ENCODE data around the gene TMCO4. TPM values are rescaled to one million over a fixed set of nuclear protein-coding genes. Genes with fewer than 3 reads are reported as not detected.

Gene TMCO4
- total RNA-seq, 1 donor from 2014 or later = 4.1 TPM

DNA sequence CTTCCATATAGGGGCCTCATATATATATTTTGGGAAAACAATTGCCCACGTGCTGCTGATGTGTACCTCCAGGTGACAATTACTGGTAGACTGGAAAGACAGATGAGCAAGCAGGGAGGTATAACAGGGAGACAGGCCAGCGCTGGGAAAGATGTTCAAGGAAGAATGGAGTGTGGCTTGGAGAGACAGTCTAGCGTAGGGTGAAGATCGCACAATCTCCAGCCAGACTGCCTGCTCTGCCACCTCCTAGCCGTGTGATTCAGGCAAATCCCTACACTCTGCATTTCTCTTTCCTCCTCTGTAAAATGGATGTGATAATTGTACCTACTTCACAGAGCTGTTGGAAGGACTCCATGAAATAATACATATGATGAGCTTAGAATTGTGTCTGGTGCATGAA is 66.1 kb downstream of the TMCO4 start:
- Mint-ChIP-seq H3K4me3 (ENCODE audit: unreplicated experiment) (no peak overlapping the region), H3K27me3 (ENCODE audit: unreplicated experiment) (peaks cover 6% of the 10 kb centered on the region), H3K27ac (ENCODE audit: unreplicated experiment) (no peak overlapping the region), H3K36me3 (ENCODE audit: low read depth, unreplicated experiment) (peaks cover 3% of the 10 kb centered on the region), H3K4me1 (ENCODE audit: unreplicated experiment) (no peaks in the 10 kb centered on the region), H3K9me3 (ENCODE audit: unreplicated experiment) (no peaks in the 10 kb centered on the region)
- TF ChIP-seq, protein P1, sequence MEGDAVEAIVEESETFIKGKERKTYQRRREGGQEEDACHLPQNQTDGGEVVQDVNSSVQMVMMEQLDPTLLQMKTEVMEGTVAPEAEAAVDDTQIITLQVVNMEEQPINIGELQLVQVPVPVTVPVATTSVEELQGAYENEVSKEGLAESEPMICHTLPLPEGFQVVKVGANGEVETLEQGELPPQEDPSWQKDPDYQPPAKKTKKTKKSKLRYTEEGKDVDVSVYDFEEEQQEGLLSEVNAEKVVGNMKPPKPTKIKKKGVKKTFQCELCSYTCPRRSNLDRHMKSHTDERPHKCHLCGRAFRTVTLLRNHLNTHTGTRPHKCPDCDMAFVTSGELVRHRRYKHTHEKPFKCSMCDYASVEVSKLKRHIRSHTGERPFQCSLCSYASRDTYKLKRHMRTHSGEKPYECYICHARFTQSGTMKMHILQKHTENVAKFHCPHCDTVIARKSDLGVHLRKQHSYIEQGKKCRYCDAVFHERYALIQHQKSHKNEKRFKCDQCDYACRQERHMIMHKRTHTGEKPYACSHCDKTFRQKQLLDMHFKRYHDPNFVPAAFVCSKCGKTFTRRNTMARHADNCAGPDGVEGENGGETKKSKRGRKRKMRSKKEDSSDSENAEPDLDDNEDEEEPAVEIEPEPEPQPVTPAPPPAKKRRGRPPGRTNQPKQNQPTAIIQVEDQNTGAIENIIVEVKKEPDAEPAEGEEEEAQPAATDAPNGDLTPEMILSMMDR (IDR thresholded peaks at IDR 0.05; ENCODE audit: unreplicated experiment) = no peak
- DNase-seq (ENCODE audit: low spot score) = no peak

DNA sequence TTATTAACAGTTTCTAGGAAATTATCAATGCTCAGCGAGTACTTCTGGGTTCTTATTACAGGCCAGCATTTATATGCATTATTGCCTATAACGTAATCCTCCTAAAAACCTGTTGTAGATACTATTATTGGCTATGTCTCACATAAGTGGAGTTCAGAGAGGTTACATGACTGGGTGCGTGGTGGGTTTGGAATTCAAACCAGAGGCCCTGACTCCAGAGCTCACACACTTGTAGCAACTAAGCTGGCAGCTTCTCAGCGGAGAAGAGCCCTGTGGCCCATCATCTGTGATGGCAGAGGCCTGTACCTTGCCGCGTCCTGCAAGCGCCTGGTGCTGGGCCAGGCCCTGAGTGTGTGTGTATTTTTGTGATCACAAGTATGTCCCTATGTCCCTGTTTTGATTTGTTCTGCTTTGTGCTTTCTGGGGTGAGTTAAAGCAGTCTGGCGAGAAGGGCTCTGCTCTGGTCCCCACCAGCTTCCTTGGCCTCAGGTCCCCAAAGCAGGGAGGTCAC is 68.3 kb downstream of the TMCO4 start:
- Mint-ChIP-seq H3K4me3 (ENCODE audit: unreplicated experiment) (no peak overlapping the region), H3K4me1 (ENCODE audit: unreplicated experiment) (no peaks in the 10 kb centered on the region), H3K27me3 (ENCODE audit: unreplicated experiment) (peaks cover 6% of the 10 kb centered on the region), H3K27ac (ENCODE audit: unreplicated experiment) (no peak overlapping the region), H3K36me3 (ENCODE audit: low read depth, unreplicated experiment) (peaks cover 3% of the 10 kb centered on the region), H3K9me3 (ENCODE audit: unreplicated experiment) (no peaks in the 10 kb centered on the region)
- TF ChIP-seq, protein P1 (IDR thresholded peaks at IDR 0.05; ENCODE audit: unreplicated experiment) = no peak
- DNase-seq (ENCODE audit: low spot score) = no peak

DNA sequence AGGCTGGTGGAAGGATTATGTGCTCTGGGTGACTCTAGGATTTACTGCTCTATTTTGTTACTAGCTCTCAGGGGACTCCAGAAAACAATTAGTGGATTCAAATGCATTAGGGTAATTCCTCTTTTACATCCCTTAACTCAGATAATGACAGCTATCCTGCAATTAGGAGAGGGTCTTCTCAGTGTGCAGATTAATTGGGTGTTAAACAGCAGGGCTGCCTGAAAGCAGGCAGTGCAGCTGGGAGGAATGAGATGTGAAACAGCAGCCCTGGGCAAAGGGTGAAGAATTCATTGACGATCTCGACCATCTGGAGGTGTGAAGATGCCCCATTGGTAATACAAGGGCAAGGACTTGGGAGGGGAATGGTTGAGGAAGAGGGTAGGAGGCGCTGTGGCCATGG is 68.9 kb downstream of the TMCO4 start:
- no peaks in the 10 kb centered on the region for H3K4me1 Mint-ChIP-seq (ENCODE audit: unreplicated experiment)

DNA sequence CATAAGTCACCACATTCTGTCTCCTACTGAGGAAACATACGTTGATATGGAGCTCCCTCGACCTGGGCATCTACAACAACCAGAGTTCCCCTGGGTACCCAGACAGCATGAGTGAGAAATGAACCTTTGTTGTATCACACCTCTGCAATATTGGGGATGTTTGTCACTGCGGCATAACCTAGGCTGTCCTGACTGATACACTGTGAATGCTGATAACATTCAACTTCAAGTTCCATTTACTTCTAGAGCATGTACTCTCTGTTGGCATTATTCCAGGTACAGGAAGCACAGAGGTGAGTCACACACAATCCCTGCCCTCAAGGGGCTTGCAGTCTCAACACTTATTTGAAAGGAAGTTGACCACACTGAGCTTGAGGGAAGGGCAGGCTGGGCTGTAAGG is 69.5 kb downstream of the TMCO4 start:
- peaks cover 5% of the 10 kb centered on the region for H3K27me3 Mint-ChIP-seq (ENCODE audit: unreplicated experiment)
- no peaks in the 10 kb centered on the region for H3K4me1 Mint-ChIP-seq (ENCODE audit: unreplicated experiment)
- no peak overlapping the region for H3K4me3 Mint-ChIP-seq (ENCODE audit: unreplicated experiment)
- no peak overlapping the region for H3K27ac Mint-ChIP-seq (ENCODE audit: unreplicated experiment)
- TF ChIP-seq, protein P1 (IDR thresholded peaks at IDR 0.05; ENCODE audit: unreplicated experiment) = no peak
- no peak for DNase-seq (ENCODE audit: low spot score)
- peaks cover 3% of the 10 kb centered on the region for H3K36me3 Mint-ChIP-seq (ENCODE audit: low read depth, unreplicated experiment)
- no peaks in the 10 kb centered on the region for H3K9me3 Mint-ChIP-seq (ENCODE audit: unreplicated experiment)

More for the DNA sequence above, 68.9 kb downstream of the TMCO4 start:
- no peaks in the 10 kb centered on the region for H3K9me3 Mint-ChIP-seq (ENCODE audit: unreplicated experiment)
- H3K27ac Mint-ChIP-seq (ENCODE audit: unreplicated experiment) = no peak overlapping the region
- H3K36me3 Mint-ChIP-seq (ENCODE audit: low read depth, unreplicated experiment) = peaks cover 3% of the 10 kb centered on the region
- H3K27me3 Mint-ChIP-seq (ENCODE audit: unreplicated experiment) = peaks cover 6% of the 10 kb centered on the region
- DNase-seq (ENCODE audit: low spot score) = no peak
- H3K4me3 Mint-ChIP-seq (ENCODE audit: unreplicated experiment) = no peak overlapping the region
- TF ChIP-seq, protein P1 (IDR thresholded peaks at IDR 0.05; ENCODE audit: unreplicated experiment) = no peak

DNA sequence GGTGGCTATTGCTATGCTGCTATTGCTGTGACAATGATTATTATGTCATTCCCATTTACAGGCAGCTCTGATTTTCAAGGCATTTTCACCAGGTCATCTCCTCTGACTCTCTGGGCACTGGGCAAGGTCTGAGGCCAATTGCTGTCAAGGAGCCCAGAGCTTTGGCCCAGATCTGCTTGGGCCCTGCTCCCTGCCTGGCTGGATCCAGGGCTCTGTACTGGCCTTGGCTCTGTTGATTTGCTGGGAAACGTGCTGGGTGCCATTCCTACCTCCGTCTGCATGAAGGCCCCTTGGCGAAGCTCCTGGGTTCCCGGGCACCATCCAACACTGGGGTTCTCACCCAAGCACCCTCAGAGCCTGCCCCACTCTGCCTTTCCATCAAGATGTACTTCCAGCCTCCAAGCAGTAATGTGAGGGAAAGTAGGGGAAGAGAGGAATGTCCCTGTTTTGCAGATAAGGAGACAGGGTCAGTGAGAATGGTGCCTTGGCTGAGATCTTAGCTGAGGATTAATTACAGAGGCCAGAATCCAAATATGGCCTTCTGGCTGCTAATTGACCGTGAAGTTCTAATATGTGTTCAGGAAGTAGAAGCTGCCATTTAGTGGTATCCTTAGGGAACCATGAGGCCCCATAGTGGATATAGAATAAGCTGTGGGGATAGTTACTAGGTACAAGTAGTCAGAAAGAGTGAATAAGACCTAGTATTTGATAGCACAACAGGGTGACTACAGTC is 71.1 kb downstream of the TMCO4 start:
- no peaks in the 10 kb centered on the region for H3K36me3 Mint-ChIP-seq (ENCODE audit: low read depth, unreplicated experiment)
- H3K27ac Mint-ChIP-seq (ENCODE audit: unreplicated experiment) = no peak overlapping the region
- TF ChIP-seq, protein P1 (IDR thresholded peaks at IDR 0.05; ENCODE audit: unreplicated experiment) = no peak
- peaks cover 5% of the 10 kb centered on the region for H3K27me3 Mint-ChIP-seq (ENCODE audit: unreplicated experiment)
- no peak overlapping the region for H3K4me3 Mint-ChIP-seq (ENCODE audit: unreplicated experiment)
- no peaks in the 10 kb centered on the region for H3K4me1 Mint-ChIP-seq (ENCODE audit: unreplicated experiment)
- no peaks in the 10 kb centered on the region for H3K9me3 Mint-ChIP-seq (ENCODE audit: unreplicated experiment)
- DNase-seq (ENCODE audit: low spot score) = no peak

Measured in endothelial cell (in vitro differentiated cells).